Stimulated activated CD4-positive, alpha-beta T cell treated with anti-CD3 and anti-CD28 coated beads, Interleukin-15, amount 100 ng/mL, for 1 hour (primary cell): Measurements from ENCODE around the gene ATG2B.
"Not testable (repeated sequence)": the region's sequence is repeated elsewhere in the genome, so short reads cannot be mapped to it uniquely, and the experiment has no call there.

ENCODE experiments used
- DNase-seq, 2 donors: peaks; one replicate each; pipeline ENCODE4 v3.0.0-alpha.2; 2020; ENCODE audit warnings: low read depth in 1 of 2, low spot score in 1 of 2

The ATG2B gene

GRCh38 chr14:96254687-96255086 lies 108.5 kb downstream of the ATG2B start:
- DNase-seq, result no peak

- DNase-seq, result no peak
Measured at GRCh38 chr14:96252999-96253539, 110.1 kb downstream of the ATG2B start.

- no peak for DNase-seq
Measured at GRCh38 chr14:96252323-96252998, 110.7 kb downstream of the ATG2B start.

GRCh38 chr14:96251656-96252155 lies 111.4 kb downstream of the ATG2B start:
- DNase-seq, result no peak

- no peak for DNase-seq
Measured at GRCh38 chr14:96250485-96250884, 112.7 kb downstream of the ATG2B start.

GRCh38 chr14:96249029-96249428 lies 114.1 kb downstream of the ATG2B start:
- DNase-seq, result no peak

GRCh38 chr14:96247031-96247430 lies 116.1 kb downstream of the ATG2B start:
- no peak for DNase-seq

- DNase-seq, result no peak
Measured at GRCh38 chr14:96246539-96246847, 116.6 kb downstream of the ATG2B start.

GRCh38 chr14:96245710-96246538 lies 117.2 kb downstream of the ATG2B start:
- DNase-seq, result no peak

GRCh38 chr14:96245074-96245473 lies 118.1 kb downstream of the ATG2B start:
- not testable (repeated sequence) for DNase-seq

GRCh38 chr14:96243785-96244184 lies 119.4 kb downstream of the ATG2B start:
- DNase-seq, result no peak

GRCh38 chr14:96242126-96242525 lies 121.0 kb downstream of the ATG2B start:
- DNase-seq, result no peak

GRCh38 chr14:96240641-96241040 lies 122.5 kb downstream of the ATG2B start:
- DNase-seq, result no peak

- no peak for DNase-seq
Measured at GRCh38 chr14:96239711-96240141, 123.4 kb downstream of the ATG2B start.

GRCh38 chr14:96238676-96239265 lies 124.4 kb downstream of the ATG2B start:
- no peak for DNase-seq

- no peak for DNase-seq
Measured at GRCh38 chr14:96237641-96238040, 125.5 kb downstream of the ATG2B start.

- DNase-seq, result no peak
Measured at GRCh38 chr14:96235426-96235825, 127.7 kb downstream of the ATG2B start.

- no peak for DNase-seq
Measured at GRCh38 chr14:96233661-96234060, 129.5 kb downstream of the ATG2B start.

GRCh38 chr14:96232506-96232905 lies 130.6 kb downstream of the ATG2B start:
- no peak for DNase-seq

GRCh38 chr14:96231526-96232130 lies 131.5 kb downstream of the ATG2B start:
- DNase-seq, result no peak

GRCh38 chr14:96231056-96231455 lies 132.1 kb downstream of the ATG2B start:
- DNase-seq, result no peak
